BJ (cell line): ENCODE measurements around the gene TNFSF9. TPM values are rescaled to one million over a fixed set of nuclear protein-coding genes. Genes with fewer than 3 reads are reported as not detected.

Source experiments
- CTCF ChIA-PET: fragments of 350-600 bp; formaldehyde crosslinking; extraction: SDS; loops from one replicate; lab custom pipeline; 2021; ENCODE audit warnings: antibody characterized with exemption, inconsistent platforms; lab: Yijun Ruan, JAX
- POLR2A ChIA-PET: fragments of 300-600 bp; sonication (Branson Sonifier 250); formaldehyde crosslinking; extraction: SDS; loops from one replicate; lab custom pipeline; 2021; ENCODE audit warnings: antibody characterized with exemption; lab: Charles Lee
- DNase-seq: peaks from one replicate; pipeline ENCODE4 v3.0.0-alpha.2; 2011; ENCODE audit warnings: low read depth
- H3K27me3 ChIP-seq: 2 replicates; pipeline ENCODE4 v1.6.0; 2011; ENCODE audit warnings: low read length; ENCODE audit not compliant: control insufficient read depth, insufficient read depth
- H3K36me3 ChIP-seq: 2 replicates; pipeline ENCODE4 v1.5.1; 2011; ENCODE audit warnings: low read length; ENCODE audit not compliant: control insufficient read depth, insufficient read depth
- H3K4me3 ChIP-seq: 2 replicates; pipeline ENCODE4 v1.5.1; 2011; ENCODE audit warnings: low read depth, mild to moderate bottlenecking, control low read depth, low read length
- CTCF ChIP-seq: IDR thresholded peaks from 2 replicates; pipeline ENCODE4 v1.5.1; 2011; ENCODE audit warnings: low read depth, mild to moderate bottlenecking, control low read depth, inconsistent platforms, low read length, moderate library complexity; ENCODE audit not compliant: insufficient read depth
- polyA plus RNA-seq: library from polyadenylated mRNA; depleted of rRNA; stranded (reverse); fragments of >200 nt; gene quantifications from 2 replicates; pipeline ENCODE4 v1.2.3, GENCODE V29; 2011

Gene TNFSF9
- polyA plus RNA-seq, 1 experiment: 0.26 TPM

- ChIA-PET POLR2A (no interaction called here), CTCF (no interaction called here)
- no peak overlapping the region for H3K4me3 ChIP-seq
- TF ChIP-seq CTCF: no peak
- no peak for DNase-seq
- H3K27me3 ChIP-seq: no peaks in the 10 kb centered on the region; the same call in 1 of the 2 replicates
- no peaks in the 10 kb centered on the region for H3K36me3 ChIP-seq
Measured at GRCh38 chr19:6568816-6569215, 38.0 kb downstream of the TNFSF9 start.

- TF ChIP-seq CTCF: no peak
- no peak overlapping the region for H3K4me3 ChIP-seq
- ChIA-PET CTCF (interaction anchor here (0.6 to 0.9 kb wide), 3 partner anchors 28 to 63 kb away, joined by 3 to 4 read pairs (median 3); no protein-coding TSS in a partner anchor), POLR2A (no interaction called here)
- H3K36me3 ChIP-seq: no peaks in the 10 kb centered on the region
- DNase-seq: no peak
- H3K27me3 ChIP-seq: no peaks in the 10 kb centered on the region; the same call in 1 of the 2 replicates
Measured at GRCh38 chr19:6570764-6571163, 39.9 kb downstream of the TNFSF9 start.

GRCh38 chr19:6571167-6571566, 40.3 kb downstream of the TNFSF9 start:
- H3K36me3 ChIP-seq: no peaks in the 10 kb centered on the region
- ChIA-PET CTCF (interaction anchor here (0.6 to 0.9 kb wide), 3 partner anchors 29 to 62 kb away, joined by 3 to 4 read pairs (median 3); no protein-coding TSS in a partner anchor), POLR2A (no interaction called here)
- no peak overlapping the region for H3K4me3 ChIP-seq
- H3K27me3 ChIP-seq: no peaks in the 10 kb centered on the region; the same call in 1 of the 2 replicates
- no peak for DNase-seq
- no peak for TF ChIP-seq CTCF

- DNase-seq: no peak
- Histone ChIP-seq H3K36me3 (no peaks in the 10 kb centered on the region), H3K27me3 (no peaks in the 10 kb centered on the region; the same call in 1 of the 2 replicates), H3K4me3 (no peak overlapping the region)
- POLR2A ChIA-PET: no interaction called here
- CTCF ChIA-PET: no interaction called here
- TF ChIP-seq CTCF: no peak
Measured at GRCh38 chr19:6572217-6572616, 41.4 kb downstream of the TNFSF9 start.

- ChIA-PET CTCF (no interaction called here), POLR2A (no interaction called here)
- H3K36me3 ChIP-seq: no peaks in the 10 kb centered on the region
- H3K4me3 ChIP-seq: no peak overlapping the region
- H3K27me3 ChIP-seq: no peaks in the 10 kb centered on the region; the same call in 1 of the 2 replicates
- TF ChIP-seq CTCF: no peak
- DNase-seq: no peak
Measured at GRCh38 chr19:6573350-6573749, 42.5 kb downstream of the TNFSF9 start.
